ENCODE results near the gene SPEG. TPM values are rescaled to one million over a fixed set of nuclear protein-coding genes. Genes with fewer than 3 reads are reported as not detected.

The SPEG gene
- total and polyA plus RNA-seq, 2 of the 8 experiments (the other 6 are each of a cell fraction or from before 2014, with no cell fraction given): 19.9 to 32.0 TPM

GRCh38 chr2:219507581-219508443 lies 73.2 kb downstream of the SPEG start:
- Histone ChIP-seq H2BK20ac (ENCODE audit: low read length) (peak overlapping the region; percentile 98), H3K36me3 (ENCODE audit: control insufficient read depth in 2 of 4, insufficient read depth in 4 of 4, low read length in 3 of 4) (peaks cover 0 to 7% (median 0%) of the 10 kb centered on the region in 4 experiments; a peak in 2 of 8 replicates), H3K56ac (replicated peaks; ENCODE audit: insufficient read length, low read depth, low read length) (peak overlapping the region; percentile 85), H2BK5ac (ENCODE audit: low read depth, low read length) (peak overlapping the region; percentile 99), H4K5ac (ENCODE audit: insufficient read length, low read depth, low read length) (peak overlapping the region; percentile 37), H3K18ac (ENCODE audit: extremely low read depth, low read length) (peak overlapping the region; percentile 96), H3K4me1 (replicated peaks in 1 of 4; ENCODE audit: control insufficient read depth in 3 of 4, insufficient read depth in 4 of 4, low read length in 3 of 4) (peaks cover 4 to 58% (median 48%) of the 10 kb centered on the region in 4 experiments), H3K4me2 (ENCODE audit: insufficient read depth in 1 of 2, low read depth in 2 of 2, low read length in 2 of 2) (peak overlapping the region; percentile 41 to 42), H4K91ac (replicated peaks; ENCODE audit: insufficient read length, low read length) (peak overlapping the region; percentile 80), H3K9me3 (ENCODE audit: insufficient read depth in 2 of 2, low read depth in 1 of 2, low read length in 1 of 2) (no peaks in the 10 kb centered on the region), H2BK15ac (ENCODE audit: low read length) (no peak overlapping the region; the same call in 1 of the 2 replicates), H3K79me1 (ENCODE audit: low read depth, low read length) (no peaks in the 10 kb centered on the region), H4K20me1 (replicated peaks in 1 of 2; ENCODE audit: control insufficient read depth in 1 of 2, insufficient read depth in 2 of 2, low read length in 2 of 2) (no peaks in the 10 kb centered on the region), H4K8ac (ENCODE audit: extremely low read depth, insufficient read depth, low read length) (peak overlapping the region; percentile 61), H3K27ac (ENCODE audit: low read depth, low read length) (peak overlapping the region; percentile 89; the same call in 1 of the 2 replicates), H3K4ac (replicated peaks; ENCODE audit: insufficient read length, low read depth, low read length) (peak overlapping the region; percentile 80), H3K79me2 (ENCODE audit: control insufficient read depth in 1 of 2, insufficient read depth in 2 of 2, low read length in 2 of 2) (no peaks in the 10 kb centered on the region), H3K27me3 (replicated peaks in 1 of 4; ENCODE audit: control insufficient read depth in 3 of 4, extremely low read depth in 1 of 4, insufficient read depth in 3 of 4, low read length in 3 of 4) (peaks cover 0 to 16% (median 12%) of the 10 kb centered on the region in 4 experiments; a peak in 5 of 7 replicates), H3K23me2 (ENCODE audit: low read depth, low read length) (peaks cover 6% of the 10 kb centered on the region), H2AK5ac (ENCODE audit: low read depth, low read length) (peak overlapping the region; percentile 97; the same call in 1 of the 2 replicates), H2AFZ (ENCODE audit: low read length) (no peak overlapping the region), H3K9ac (replicated peaks in 1 of 4; ENCODE audit: extremely low read depth in 1 of 4, low read depth in 3 of 4, low read length in 3 of 4) (peak overlapping the region in 2 of 4 experiments; percentile 45 to 54; a peak in 1 of 7 replicates), H3K14ac (ENCODE audit: insufficient read length) (no peak overlapping the region), H3K23ac (ENCODE audit: insufficient read length) (no peak overlapping the region), H3K4me3 (ENCODE audit: extremely low read depth in 1 of 4, insufficient read depth in 2 of 4, low read depth in 3 of 4, low read length in 4 of 4) (peak overlapping the region in 1 of 4 experiments; percentile 2; a peak in 1 of 8 replicates), H2BK120ac (replicated peaks; ENCODE audit: low read depth, low read length) (peak overlapping the region; percentile 97), H2BK12ac (ENCODE audit: low read depth, low read length) (peak overlapping the region; percentile 92)
- no peak for DNase-seq (ENCODE audit: low read depth in 1 of 2, low spot score in 2 of 2)
- whole genome bisulfite sequencing, 2 experiments (ENCODE audit: extremely low coverage in 1 of 2, insufficient coverage in 1 of 2, insufficient read length in 1 of 2, insufficient replicate concordance in 2 of 2, low coverage in 1 of 2, low lambda C conversion rate in 2 of 2, missing lambda C conversion rate in 1 of 2): 78% methylated on average over 8 of the region's 8 CpGs; no CpG with 5 or more reads in 1 of the 2 experiments
- no peak for FAIRE-seq
- ChIA-PET CTCF (ENCODE audit: partially characterized antibody) (interaction anchor here (0.6 to 113.1 kb wide), 10 partner anchors 17 to 119 kb away, joined by 3 to 7248 read pairs (median 6); partner anchors contain the start of genes DES, GMPPA and SPEG), POLR2A (ENCODE audit: partially characterized antibody) (interaction anchor here (0.5 to 11.0 kb wide), 7 partner anchors 14 to 565 kb away, joined by 3 to 216 read pairs (median 3); partner anchors contain the start of genes GMPPA and SPEG)
- TF ChIP-seq BCL11A (IDR thresholded peaks at IDR 0.05; ENCODE audit: low read depth in 2 of 2, low read length in 2 of 2): no peak
- TF ChIP-seq ATF3 (IDR thresholded peaks at IDR 0.05; ENCODE audit: insufficient read depth, low read depth, low read length): no peak
- TF ChIP-seq KDM1A (IDR thresholded peaks at IDR 0.05; ENCODE audit: borderline replicate concordance, low read length): no peak
- no peak for TF ChIP-seq MAX (IDR thresholded peaks at IDR 0.05)
- no peak for TF ChIP-seq GABPA (IDR thresholded peaks at IDR 0.05; ENCODE audit: borderline replicate concordance, insufficient read depth, low read length)
- TF ChIP-seq, protein P1, sequence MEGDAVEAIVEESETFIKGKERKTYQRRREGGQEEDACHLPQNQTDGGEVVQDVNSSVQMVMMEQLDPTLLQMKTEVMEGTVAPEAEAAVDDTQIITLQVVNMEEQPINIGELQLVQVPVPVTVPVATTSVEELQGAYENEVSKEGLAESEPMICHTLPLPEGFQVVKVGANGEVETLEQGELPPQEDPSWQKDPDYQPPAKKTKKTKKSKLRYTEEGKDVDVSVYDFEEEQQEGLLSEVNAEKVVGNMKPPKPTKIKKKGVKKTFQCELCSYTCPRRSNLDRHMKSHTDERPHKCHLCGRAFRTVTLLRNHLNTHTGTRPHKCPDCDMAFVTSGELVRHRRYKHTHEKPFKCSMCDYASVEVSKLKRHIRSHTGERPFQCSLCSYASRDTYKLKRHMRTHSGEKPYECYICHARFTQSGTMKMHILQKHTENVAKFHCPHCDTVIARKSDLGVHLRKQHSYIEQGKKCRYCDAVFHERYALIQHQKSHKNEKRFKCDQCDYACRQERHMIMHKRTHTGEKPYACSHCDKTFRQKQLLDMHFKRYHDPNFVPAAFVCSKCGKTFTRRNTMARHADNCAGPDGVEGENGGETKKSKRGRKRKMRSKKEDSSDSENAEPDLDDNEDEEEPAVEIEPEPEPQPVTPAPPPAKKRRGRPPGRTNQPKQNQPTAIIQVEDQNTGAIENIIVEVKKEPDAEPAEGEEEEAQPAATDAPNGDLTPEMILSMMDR (IDR thresholded peaks at IDR 0.05; ENCODE audit: control extremely low read depth in 1 of 3, insufficient read depth in 1 of 3, low read depth in 1 of 3, low read length in 3 of 3): no peak
